H1 (cell line): ENCODE results near the gene ARHGEF7. TPM values are rescaled to one million over a fixed set of nuclear protein-coding genes. Genes with fewer than 3 reads are reported as not detected.

Experiments used
- POLR2A ChIP-seq, 2 experiments: IDR thresholded peaks; 1 replicate in 1 of 2; 2 replicates in 1 of 2; pipeline ENCODE4 v1.6.1; 2011; ENCODE audit warnings: low read depth in 2 of 2, low read length in 2 of 2, mild to moderate bottlenecking in 2 of 2; ENCODE audit errors: control extremely low read depth in 1 of 2
- polyA plus RNA-seq, 7 experiments: library from polyadenylated mRNA; depleted of rRNA in 3 of 7; stranded (reverse) in 5 of 7; unstranded in 2 of 7; fragments of >200 nt in 5 of 7; fragments of 200-250 nt in 2 of 7; gene quantifications; 1 replicate in 5 of 7; 2 replicates in 1 of 7; 4 replicates in 1 of 7; pipeline versions ENCODE4 v1.2.1 to v1.2.3, GENCODE V29; 2011 to 2013; ENCODE audit warnings: missing spikeins in 2 of 7, mixed read lengths in 2 of 7
- total RNA-seq: library from RNA; stranded (reverse); fragmentation: NEBNext Ultra II Directional; extraction: Animal tissue kit (Norgen Biotek cat#: 25700); gene quantifications from 2 replicates; pipeline ENCODE4 v1.2.1, GENCODE V29; 2021

The ARHGEF7 gene
- total and polyA plus RNA-seq, 2 of the 8 experiments (the other 6 are each of a cell fraction or from before 2014, with no cell fraction given): 26.2 to 56.5 TPM

DNA sequence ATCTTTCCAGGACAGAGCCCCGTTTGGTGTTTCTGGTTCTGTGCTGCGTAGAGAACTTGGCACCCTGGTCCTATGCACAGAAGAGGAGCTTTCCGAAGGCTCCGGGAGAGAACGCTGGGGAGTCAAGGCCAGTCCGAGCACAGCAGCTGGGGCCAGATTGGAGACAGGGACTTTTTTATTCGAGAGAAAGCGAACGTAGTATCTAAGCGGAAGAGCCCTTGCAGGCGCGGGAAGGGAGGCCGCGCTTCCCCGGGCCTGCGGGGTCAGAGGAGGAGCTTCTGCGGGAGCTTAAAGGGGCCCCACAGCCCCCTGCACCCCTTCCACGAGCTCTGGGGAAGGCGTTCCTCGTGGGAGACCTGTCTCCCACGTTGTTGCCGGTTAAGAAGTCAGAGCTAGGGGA is 48.6 kb upstream of the ARHGEF7 start (continued):
- TF ChIP-seq POLR2A (IDR thresholded peaks at IDR 0.05; ENCODE audit: control extremely low read depth in 1 of 2, low read depth in 2 of 2, low read length in 2 of 2): no peak
- TF ChIP-seq, all 59 proteins: peak for 0
